ENCODE data around the gene KIF13A.
"Not testable (repeated sequence)": the region's sequence is repeated elsewhere in the genome, so short reads cannot be mapped to it uniquely, and the experiment has no call there.

The KIF13A gene

GRCh38 chr6:17894905-17895304, 92.5 kb downstream of the KIF13A start:
- DNase-seq = no peak

GRCh38 chr6:17894191-17894590, 93.2 kb downstream of the KIF13A start:
- DNase-seq = no peak

- no peak for DNase-seq
Observed at GRCh38 chr6:17892097-17892686, 95.2 kb downstream of the KIF13A start.

GRCh38 chr6:17890309-17890708, 97.1 kb downstream of the KIF13A start:
- no peak for DNase-seq

- DNase-seq = not testable (repeated sequence)
Observed at GRCh38 chr6:17889777-17890176, 97.7 kb downstream of the KIF13A start.

- DNase-seq = no peak
Observed at GRCh38 chr6:17886891-17887290, 100.5 kb downstream of the KIF13A start.

- DNase-seq = no peak
Observed at GRCh38 chr6:17885889-17886576, 101.4 kb downstream of the KIF13A start.

- no peak for DNase-seq
Observed at GRCh38 chr6:17884498-17885478, 102.6 kb downstream of the KIF13A start.

GRCh38 chr6:17883665-17884497, 103.6 kb downstream of the KIF13A start:
- DNase-seq = no peak

- no peak for DNase-seq
Observed at GRCh38 chr6:17881085-17881858, 106.2 kb downstream of the KIF13A start.

- DNase-seq = no peak
Observed at GRCh38 chr6:17879184-17879583, 108.3 kb downstream of the KIF13A start.

- no peak for DNase-seq
Observed at GRCh38 chr6:17878734-17879133, 108.7 kb downstream of the KIF13A start.

- DNase-seq = no peak
Observed at GRCh38 chr6:17877895-17878440, 109.5 kb downstream of the KIF13A start.

- DNase-seq = no peak
Observed at GRCh38 chr6:17877196-17877894, 110.1 kb downstream of the KIF13A start.

- DNase-seq = no peak
Observed at GRCh38 chr6:17874753-17875152, 112.7 kb downstream of the KIF13A start.

- DNase-seq = no peak
Observed at GRCh38 chr6:17872908-17873307, 114.5 kb downstream of the KIF13A start.

- no peak for DNase-seq
Observed at GRCh38 chr6:17871836-17872235, 115.6 kb downstream of the KIF13A start.

- no peak for DNase-seq
Observed at GRCh38 chr6:17871189-17871519, 116.3 kb downstream of the KIF13A start.

- DNase-seq = no peak
Observed at GRCh38 chr6:17870300-17871188, 116.9 kb downstream of the KIF13A start.

- DNase-seq = no peak
Observed at GRCh38 chr6:17869753-17870050, 117.7 kb downstream of the KIF13A start.
